GM21360 (cell line): ENCODE data around the gene CNKSR3.
"Not testable (repeated sequence)": the region's sequence is repeated elsewhere in the genome, so short reads cannot be mapped to it uniquely, and the experiment has no call there.

Experiments
- ATAC-seq: cut with Tn5 transposase; IDR thresholded peaks from one replicate; pipeline ENCODE4 v1.9.1; 2021; ENCODE audit warnings: mild to moderate bottlenecking, moderate library complexity; ENCODE audit not compliant: unreplicated experiment

Gene CNKSR3

DNA sequence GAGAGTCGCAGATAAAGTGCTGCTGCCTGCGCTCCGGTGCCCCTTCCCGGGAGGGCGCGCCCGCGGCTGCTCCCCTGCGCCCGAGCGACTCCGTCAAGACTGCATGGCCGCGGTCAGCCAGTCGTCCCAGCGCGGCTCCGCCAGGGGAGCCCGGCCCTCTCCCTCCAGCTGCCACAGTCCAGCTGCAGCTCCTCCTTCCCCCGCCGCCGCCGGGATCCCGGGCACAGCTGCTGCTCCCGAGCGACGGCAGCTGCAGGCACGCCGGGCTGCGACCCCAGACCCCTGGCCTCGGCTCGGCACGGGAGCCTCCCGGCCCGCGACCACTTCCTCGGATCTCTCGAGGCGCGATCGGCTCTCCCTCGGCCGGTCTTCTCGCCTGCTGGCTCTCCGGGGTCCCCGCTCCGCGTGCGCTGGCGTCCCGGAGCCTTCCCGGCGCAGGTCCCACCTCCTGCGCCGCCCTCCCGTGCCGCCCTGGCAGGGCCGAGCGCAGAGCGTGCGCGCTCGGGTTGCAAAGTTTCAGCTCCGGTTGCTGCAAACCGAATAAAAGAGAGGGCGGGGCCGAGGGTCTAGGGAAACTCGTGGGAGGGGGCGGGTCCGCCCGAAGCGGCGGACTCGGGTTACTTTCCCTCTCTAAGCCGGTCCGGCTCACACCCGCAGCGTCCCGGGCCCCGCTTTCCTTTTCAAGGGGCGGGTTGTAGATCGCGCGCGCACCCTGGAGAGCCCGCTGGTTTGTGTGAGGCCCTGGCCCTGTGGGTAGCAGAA is at the start of gene CNKSR3:
Gene CNKSR3 (minus strand): TSS at position 542 of the 762 bp plus-strand sequence. CDS start 571 bp downstream, outside the sequence.
- ATAC-seq = peak; percentile 81

DNA sequence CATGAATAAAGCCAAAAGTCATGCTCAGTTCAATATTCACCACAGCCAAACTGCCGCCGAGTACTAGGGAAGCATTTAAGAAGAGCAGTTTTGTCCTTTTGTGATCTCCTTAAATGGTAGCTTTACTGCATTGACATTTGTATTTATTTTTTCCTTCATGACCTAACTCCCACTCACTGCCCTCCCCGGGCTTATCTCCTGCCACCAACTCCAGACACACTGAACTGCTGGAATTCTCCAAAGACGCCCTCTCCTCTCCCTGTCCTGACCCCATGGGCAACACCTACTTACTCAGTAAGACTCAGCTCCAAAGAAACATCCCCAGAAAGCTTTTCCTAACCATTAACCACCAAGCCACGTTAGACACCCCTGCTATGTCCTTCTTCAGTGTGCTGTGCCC is 48.5 kb upstream of the CNKSR3 start:
- no peak for ATAC-seq

DNA sequence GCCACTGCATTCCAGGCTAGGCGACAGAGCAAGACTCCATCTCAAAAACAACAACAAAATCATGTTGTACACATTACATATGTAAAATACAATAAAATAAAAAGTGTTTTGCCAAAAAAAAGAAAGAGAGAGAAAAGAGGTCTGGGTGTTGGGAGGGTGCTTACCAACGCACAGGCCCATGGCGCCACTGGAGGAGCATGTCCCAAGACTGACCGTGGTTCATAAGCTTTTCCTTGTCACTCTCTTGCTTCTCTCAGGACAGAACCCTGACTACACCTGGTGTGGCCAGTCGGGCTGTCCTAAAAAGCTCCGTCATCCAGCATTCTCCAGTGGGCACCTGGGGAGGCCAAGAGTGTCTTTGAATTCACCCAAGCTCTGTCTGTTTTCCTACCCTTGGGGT is 48.0 kb upstream of the CNKSR3 start:
- no peak for ATAC-seq

- no peak for ATAC-seq
These were observed 44.7 kb upstream of the CNKSR3 start for GRCh38 chr6:154555073-154555677.

- ATAC-seq = no peak
These were observed 44.0 kb upstream of the CNKSR3 start for GRCh38 chr6:154554491-154554890.

- no peak for ATAC-seq
These were observed 40.3 kb upstream of the CNKSR3 start for GRCh38 chr6:154550779-154551178.

DNA sequence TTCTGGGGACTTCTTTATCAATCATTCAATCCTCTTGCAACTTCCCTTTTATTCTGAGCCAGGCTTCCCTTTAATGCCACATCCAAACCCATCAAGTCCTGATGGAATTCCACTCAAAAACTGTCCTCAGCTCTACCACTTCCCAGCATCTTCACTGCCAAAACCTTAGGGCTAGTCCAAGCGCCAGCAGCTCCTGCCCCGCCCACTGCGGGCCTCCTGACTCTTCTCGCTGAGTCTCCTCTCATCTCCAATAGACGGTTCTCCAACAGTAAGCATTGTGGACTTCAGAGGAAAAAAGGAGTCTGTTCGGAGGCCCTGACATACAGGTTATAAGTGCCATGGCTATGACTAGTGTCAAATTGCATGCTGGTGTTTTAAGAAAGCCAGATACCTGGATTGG is 38.7 kb upstream of the CNKSR3 start:
- no peak for ATAC-seq

- no peak for ATAC-seq
These were observed 37.8 kb upstream of the CNKSR3 start for GRCh38 chr6:154548130-154548830.

- ATAC-seq = no peak
These were observed 33.1 kb upstream of the CNKSR3 start for GRCh38 chr6:154543628-154544027.

- ATAC-seq = no peak
These were observed 32.3 kb upstream of the CNKSR3 start for GRCh38 chr6:154542747-154543146.

DNA sequence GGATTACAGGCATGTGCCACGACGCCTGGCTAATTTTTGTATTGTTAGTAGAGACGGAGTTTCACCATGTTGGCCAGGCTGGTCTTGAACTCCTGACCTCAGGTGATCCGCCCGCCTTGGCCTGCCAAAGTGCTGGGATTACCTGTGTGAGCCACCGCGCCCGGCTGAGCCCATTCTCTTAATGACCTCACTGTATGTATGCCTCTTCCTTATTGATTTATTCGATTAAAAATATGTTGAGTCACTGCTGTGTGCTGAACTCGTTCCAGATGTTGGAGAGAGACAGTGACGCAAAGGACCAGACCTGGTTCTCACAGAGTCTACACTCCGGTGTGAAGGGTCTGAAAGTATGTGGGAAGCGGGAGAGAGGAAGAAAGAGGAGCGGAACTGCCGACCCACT is 31.4 kb upstream of the CNKSR3 start:
- ATAC-seq = not testable (repeated sequence)

DNA sequence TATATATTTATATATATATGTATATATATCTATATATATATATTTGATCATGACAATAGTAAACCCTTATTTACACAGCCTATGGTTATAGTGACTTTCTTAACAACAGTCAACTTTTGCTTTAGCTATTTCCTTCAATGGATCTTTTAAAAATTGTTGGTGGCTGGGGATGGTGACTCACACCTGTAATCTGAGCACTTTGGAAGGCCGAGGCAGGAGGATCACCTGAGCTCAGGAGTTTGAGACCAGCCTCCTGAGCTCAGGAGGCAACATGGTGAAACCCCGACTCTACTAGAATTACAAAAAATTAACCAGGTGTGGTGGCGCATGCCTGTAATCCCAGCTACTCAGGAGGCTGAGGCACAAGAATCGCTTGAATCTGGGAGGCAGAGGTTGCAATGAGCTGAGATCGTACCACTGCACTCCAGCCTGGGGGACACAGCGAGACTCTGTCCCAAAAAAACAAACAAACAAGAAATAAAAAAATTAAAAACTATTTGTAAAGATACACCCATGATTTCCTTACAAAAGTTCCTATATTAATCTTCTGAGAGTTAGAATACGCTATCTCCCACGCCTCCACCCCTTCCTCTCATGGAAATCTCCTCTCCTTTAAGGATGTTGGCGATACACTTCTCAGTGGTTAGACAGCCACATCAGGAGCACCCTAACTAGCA is 29.2 kb upstream of the CNKSR3 start:
- ATAC-seq = no peak

GRCh38 chr6:154538640-154539191 is 28.2 kb upstream of the CNKSR3 start:
- no peak for ATAC-seq

GRCh38 chr6:154537511-154538325 is 27.2 kb upstream of the CNKSR3 start:
- no peak for ATAC-seq

DNA sequence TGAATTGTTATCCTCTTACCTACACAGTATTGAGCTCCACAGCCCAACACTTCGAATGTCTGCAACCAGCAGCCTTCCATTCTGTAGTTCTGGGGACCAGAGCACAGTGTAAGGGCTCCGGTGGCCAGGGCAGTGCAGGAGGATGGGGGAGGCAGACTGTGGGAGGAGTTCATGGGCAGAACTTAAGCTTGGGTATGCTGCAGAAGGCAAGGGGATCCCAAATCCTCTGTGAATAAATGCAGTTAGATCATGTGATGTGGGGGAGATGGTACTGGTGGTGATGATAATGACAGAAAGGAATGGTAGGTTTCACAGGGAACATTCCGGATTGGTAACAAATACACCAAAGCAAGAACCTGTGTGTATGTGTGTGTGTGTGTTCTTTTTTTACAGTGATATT is 26.5 kb upstream of the CNKSR3 start:
- ATAC-seq = no peak

DNA sequence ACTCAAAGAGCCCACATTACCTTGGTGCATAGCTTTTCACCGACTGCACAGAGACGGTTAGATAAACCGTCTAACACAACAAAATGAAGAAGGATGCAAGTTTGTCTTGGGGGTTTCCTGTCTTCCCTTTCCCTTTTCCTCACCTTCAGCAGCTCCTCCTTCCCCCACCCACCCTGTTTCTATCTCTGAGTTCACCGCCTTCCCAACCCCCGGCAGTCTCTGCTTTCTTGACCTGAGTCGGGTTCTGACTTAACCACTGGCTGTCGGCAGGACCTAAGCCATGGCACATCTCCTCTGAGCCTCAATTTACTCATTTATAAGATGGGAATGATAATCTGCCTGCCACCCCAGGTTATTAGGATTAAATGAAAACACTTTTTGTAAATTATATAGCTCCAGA is 25.8 kb upstream of the CNKSR3 start:
- ATAC-seq = no peak

DNA sequence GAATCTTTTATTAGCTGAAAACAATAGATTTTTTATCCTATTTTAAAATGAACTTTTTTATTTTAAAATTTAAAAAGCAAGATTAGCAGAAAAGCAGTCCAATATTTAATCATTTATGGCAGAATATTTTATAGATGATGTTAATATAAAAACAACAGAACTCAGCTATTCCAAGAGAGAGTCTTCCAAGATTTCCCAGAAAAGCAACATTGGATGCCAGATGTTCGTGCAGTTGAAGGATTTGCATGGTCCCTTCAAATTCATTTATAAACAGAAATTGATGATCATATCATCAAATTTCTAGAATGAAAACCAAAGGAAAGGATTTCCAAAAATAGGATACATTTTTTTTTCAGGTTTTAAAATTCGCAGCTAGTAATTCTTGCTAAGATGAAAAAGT is 25.4 kb upstream of the CNKSR3 start:
- no peak for ATAC-seq

DNA sequence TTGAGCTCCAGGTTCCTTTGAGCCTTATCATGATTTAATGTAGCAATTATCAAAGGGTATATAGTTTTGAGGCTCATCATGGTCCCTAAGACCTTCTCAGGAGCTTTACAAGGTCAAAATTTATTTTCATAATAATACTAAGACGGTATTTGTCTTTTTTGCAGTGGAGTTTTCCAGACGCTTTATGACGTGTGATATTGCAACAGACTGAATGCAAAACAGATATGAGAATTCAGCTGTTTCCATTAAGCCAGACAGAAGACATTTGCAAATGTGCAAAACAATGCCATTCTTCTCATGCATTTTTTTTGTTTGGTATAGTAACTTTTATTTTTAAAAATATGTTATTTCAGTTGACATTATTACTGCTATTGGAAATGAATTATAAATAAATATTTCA is 24.7 kb upstream of the CNKSR3 start:
- no peak for ATAC-seq

DNA sequence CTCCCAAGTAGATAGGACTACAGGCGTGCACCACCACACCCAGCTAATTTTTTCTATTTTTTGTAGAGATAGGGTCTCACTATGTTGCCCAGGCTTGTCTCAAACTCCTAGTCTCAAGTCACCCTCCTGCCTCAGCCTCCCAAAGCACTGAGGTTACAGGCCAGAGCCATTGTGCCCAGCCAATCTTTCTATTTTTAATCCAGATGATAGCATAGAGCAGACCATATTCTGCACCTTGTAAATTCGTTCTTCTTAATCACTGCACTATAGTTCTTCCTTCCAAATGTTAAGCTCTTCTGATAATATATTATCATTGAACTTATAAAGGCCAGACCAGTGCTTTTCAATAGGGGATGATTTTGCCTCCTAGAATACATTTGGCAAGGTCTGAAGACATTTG is 24.0 kb upstream of the CNKSR3 start:
- no peak for ATAC-seq

GRCh38 chr6:154532426-154532825 is 21.9 kb upstream of the CNKSR3 start:
- no peak for ATAC-seq
